SK-N-MC (cell line): ENCODE measurements around the gene GPR156.

ENCODE experiments used
- EZH2 ChIP-seq: fragments of 200-600 bp; sonication (generic); IDR thresholded peaks from one replicate; pipeline ENCODE4 v1.6.1; 2017; ENCODE audit warnings: antibody characterized with exemption
- POLR2AphosphoS5 ChIP-seq: IDR thresholded peaks from 2 replicates; pipeline ENCODE4 v1.6.1; 2012; ENCODE audit warnings: mild to moderate bottlenecking, low read depth, low read length, borderline replicate concordance

DNA sequence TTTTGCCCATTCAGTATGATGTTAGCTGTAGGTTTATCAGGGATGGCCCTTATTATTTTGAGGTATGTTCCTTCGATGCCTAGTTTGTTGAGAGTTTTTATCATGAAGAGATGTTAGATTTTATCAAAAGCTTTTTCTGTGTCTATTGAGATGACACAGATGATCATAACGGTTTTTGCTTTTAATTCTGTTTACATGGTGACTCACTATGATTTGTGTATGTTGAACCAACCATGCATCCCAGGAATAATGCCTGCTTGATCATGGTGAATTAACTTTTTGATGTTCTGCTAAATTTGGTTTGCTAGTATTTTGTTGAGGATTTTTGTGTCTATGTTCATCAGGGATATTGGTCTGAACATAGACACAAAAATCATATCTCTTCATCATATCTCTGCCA is 8.3 kb downstream of the GPR156 start:
- no peak for TF ChIP-seq POLR2AphosphoS5
- TF ChIP-seq EZH2 = no peak
